Stomach (tissue), 4 donors: ENCODE data around the gene ABHD17B.

Experiments used
- EP300 ChIP-seq: sonication (generic); formaldehyde crosslinking; IDR thresholded peaks from one replicate; pipeline ENCODE4 v1.6.1; 2017; ENCODE audit warnings: antibody characterized with exemption
- POLR2A ChIP-seq, 4 donors: fragments of 450-650 bp; IDR thresholded peaks; one replicate each; pipeline ENCODE4 v1.6.1; 2016; ENCODE audit warnings: antibody characterized with exemption in 4 of 4, control low read depth in 2 of 4, mild to moderate bottlenecking in 1 of 4, moderate library complexity in 1 of 4
- POLR2AphosphoS5 ChIP-seq, 3 donors: sonication (generic); formaldehyde crosslinking; IDR thresholded peaks; one replicate each; pipeline ENCODE4 v1.6.1; 2016; ENCODE audit warnings: antibody characterized with exemption in 3 of 3
- TF ChIP-seq, protein P1 (sequence below), 7 experiments: fragments of 450-650 bp in 4 of 7; fragments of 200-600 bp in 3 of 7; sonication (generic) in 3 of 7; IDR thresholded peaks; one replicate each; pipeline ENCODE4 v1.5.1; 2016 to 2019; ENCODE audit warnings: antibody characterized with exemption in 7 of 7, control low read depth in 2 of 7, mild to moderate bottlenecking in 1 of 7

DNA sequence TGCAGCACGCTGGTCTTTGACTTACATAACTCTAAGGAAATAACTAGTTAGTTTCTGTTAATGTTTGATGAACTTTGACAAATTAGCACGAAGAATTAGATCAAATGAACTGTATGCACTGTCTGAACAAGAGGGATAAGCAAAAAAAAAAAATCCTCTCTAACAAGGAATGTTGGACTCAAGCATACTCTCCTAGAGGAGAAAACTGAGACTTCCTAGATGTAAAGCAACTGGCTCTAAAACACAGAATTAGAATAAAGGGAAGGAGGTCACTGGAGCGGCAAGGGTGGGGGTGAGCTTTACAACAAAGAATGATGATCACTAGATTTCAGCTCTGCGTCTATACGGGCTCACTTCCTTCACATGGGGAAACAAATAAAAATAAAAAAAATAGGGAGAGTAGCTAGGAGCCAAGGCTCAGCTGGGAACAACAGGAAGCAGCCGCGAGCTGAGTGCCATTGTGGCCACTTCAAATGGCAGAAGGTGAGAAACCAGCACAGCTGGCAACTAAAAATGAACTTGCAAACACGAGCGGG is 94.0 kb downstream of the ABHD17B start:
- TF ChIP-seq, protein P1, sequence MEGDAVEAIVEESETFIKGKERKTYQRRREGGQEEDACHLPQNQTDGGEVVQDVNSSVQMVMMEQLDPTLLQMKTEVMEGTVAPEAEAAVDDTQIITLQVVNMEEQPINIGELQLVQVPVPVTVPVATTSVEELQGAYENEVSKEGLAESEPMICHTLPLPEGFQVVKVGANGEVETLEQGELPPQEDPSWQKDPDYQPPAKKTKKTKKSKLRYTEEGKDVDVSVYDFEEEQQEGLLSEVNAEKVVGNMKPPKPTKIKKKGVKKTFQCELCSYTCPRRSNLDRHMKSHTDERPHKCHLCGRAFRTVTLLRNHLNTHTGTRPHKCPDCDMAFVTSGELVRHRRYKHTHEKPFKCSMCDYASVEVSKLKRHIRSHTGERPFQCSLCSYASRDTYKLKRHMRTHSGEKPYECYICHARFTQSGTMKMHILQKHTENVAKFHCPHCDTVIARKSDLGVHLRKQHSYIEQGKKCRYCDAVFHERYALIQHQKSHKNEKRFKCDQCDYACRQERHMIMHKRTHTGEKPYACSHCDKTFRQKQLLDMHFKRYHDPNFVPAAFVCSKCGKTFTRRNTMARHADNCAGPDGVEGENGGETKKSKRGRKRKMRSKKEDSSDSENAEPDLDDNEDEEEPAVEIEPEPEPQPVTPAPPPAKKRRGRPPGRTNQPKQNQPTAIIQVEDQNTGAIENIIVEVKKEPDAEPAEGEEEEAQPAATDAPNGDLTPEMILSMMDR (IDR thresholded peaks at IDR 0.05) = no peak
- no peak for TF ChIP-seq POLR2A (IDR thresholded peaks at IDR 0.05)
- no peak for TF ChIP-seq EP300
- TF ChIP-seq POLR2AphosphoS5 (IDR thresholded peaks at IDR 0.05) = no peak
